ENCODE data around the gene CPEB3.

- TF ChIP-seq, protein P1, sequence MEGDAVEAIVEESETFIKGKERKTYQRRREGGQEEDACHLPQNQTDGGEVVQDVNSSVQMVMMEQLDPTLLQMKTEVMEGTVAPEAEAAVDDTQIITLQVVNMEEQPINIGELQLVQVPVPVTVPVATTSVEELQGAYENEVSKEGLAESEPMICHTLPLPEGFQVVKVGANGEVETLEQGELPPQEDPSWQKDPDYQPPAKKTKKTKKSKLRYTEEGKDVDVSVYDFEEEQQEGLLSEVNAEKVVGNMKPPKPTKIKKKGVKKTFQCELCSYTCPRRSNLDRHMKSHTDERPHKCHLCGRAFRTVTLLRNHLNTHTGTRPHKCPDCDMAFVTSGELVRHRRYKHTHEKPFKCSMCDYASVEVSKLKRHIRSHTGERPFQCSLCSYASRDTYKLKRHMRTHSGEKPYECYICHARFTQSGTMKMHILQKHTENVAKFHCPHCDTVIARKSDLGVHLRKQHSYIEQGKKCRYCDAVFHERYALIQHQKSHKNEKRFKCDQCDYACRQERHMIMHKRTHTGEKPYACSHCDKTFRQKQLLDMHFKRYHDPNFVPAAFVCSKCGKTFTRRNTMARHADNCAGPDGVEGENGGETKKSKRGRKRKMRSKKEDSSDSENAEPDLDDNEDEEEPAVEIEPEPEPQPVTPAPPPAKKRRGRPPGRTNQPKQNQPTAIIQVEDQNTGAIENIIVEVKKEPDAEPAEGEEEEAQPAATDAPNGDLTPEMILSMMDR (IDR thresholded peaks at IDR 0.05) = no peak
- no peak for TF ChIP-seq POLR2A (IDR thresholded peaks at IDR 0.05)
Measured at GRCh38 chr10:92208736-92209135, 82.1 kb downstream of the CPEB3 start.
